Erythroblast (primary cell): ENCODE measurements around the gene SRGAP2C.
"Not testable (repeated sequence)": the region's sequence is repeated elsewhere in the genome, so short reads cannot be mapped to it uniquely, and the experiment has no call there.

ENCODE experiments used
- GATA1 ChIP-seq: IDR thresholded peaks from 2 replicates; pipeline ENCODE4 v1.6.1; 2011; ENCODE audit warnings: low read depth, mild to moderate bottlenecking, control low read depth, low read length, moderate library complexity
- POLR2A ChIP-seq: IDR thresholded peaks from 2 replicates; pipeline ENCODE4 v1.6.1; 2011; ENCODE audit warnings: mild to moderate bottlenecking, low read length

DNA sequence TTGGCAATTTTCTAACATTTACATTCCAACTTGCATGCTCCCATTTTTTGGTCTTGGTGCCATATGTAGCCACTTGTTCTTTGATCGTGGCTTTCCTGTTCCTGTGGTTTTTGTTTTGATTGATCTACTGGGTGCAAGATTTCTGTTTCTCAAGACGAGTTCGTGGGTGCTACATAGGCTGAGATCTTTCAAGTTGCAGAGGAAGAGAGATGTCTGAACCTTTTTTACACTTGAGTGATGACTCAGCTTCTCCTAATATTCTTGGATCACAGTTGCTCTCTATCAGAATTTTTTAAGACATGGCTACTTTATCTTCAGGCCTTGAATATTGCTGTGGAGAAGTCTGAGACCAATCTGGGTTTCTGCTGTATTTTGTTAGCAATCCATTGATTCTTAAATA lies 85.2 kb downstream of the SRGAP2C start:
- not testable (repeated sequence) for TF ChIP-seq POLR2A, GATA1
